Activated CD4-positive, alpha-beta T cell treated with anti-CD3 and anti-CD28 coated beads for 36 hours (primary cell): Measurements from ENCODE around the gene GAPT. TPM values are rescaled to one million over a fixed set of nuclear protein-coding genes. Genes with fewer than 3 reads are reported as not detected.

Experiments used
- ATAC-seq: fragments of 200-7000 bp; cut with Tn5 transposase; one replicate; pipeline ENCODE4 v1.10.0; 2021; ENCODE audit warnings: mild to moderate bottlenecking, moderate library complexity
- CTCF ChIA-PET: fragments of 350-600 bp; sonication (Branson Sonifier 250); formaldehyde crosslinking; loops from one replicate; lab custom pipeline; 2021; ENCODE audit warnings: antibody characterized with exemption; lab: Charles Lee
- POLR2A ChIA-PET: fragments of 350-600 bp; sonication (Branson Sonifier 250); formaldehyde crosslinking; loops from one replicate; lab custom pipeline; 2021; ENCODE audit warnings: antibody characterized with exemption, inconsistent platforms; lab: Charles Lee
- DNase-seq: peaks from one replicate; pipeline ENCODE4 v3.0.0-alpha.2; 2020
- H3K27ac Mint-ChIP-seq: one replicate; pipeline ENCODE4 v1.8.0; 2021; ENCODE audit warnings: mixed read lengths
- H3K27me3 Mint-ChIP-seq: one replicate; pipeline ENCODE4 v1.8.0; 2021; ENCODE audit warnings: mixed read lengths
- H3K36me3 Mint-ChIP-seq: one replicate; pipeline ENCODE4 v1.8.0; 2021; ENCODE audit warnings: low read depth, mixed read lengths
- H3K4me1 Mint-ChIP-seq: one replicate; pipeline ENCODE4 v1.8.0; 2021; ENCODE audit warnings: mixed read lengths
- H3K4me3 Mint-ChIP-seq: one replicate; pipeline ENCODE4 v1.8.0; 2021; ENCODE audit warnings: mild to moderate bottlenecking, moderate library complexity, mixed read lengths
- H3K9me3 Mint-ChIP-seq: one replicate; pipeline ENCODE4 v1.8.0; 2021; ENCODE audit warnings: low read depth, mixed read lengths
- intact Hi-C, 2 experiments: fragments of 100-400 bp; cut with DNase I in 1 of 2; cut with micrococcal nuclease in 1 of 2; formaldehyde crosslinking; loops; one replicate each; pipeline versions ENCODE4 v1.14.2 to v1.15.1; 2022 to 2024; cut with DNase I, micrococcal nuclease
- total RNA-seq, 2 experiments: library from RNA; stranded (reverse); gene quantifications; one replicate each; pipeline ENCODE4 v1.2.3, GENCODE V29; 2021

The GAPT gene
- total RNA-seq, 2 experiments from 2014 or later, result not detected

DNA sequence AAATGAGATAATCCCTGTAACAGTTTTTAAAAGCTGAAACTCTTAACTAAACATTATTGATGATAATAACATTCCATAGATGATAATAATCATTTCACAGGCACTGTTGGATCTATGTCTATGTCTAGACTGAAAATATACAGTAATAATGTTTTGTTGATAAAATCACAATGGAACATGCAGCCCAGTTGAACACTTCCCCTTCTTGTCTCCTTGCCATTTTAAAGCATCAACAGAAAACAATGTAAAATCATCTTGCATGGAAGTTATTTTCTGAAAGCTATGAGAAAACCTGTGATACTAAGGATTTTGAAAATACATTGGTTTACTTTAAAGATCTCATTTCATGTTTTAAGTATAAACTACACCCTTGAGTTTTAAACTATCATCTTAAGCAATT, 1.9 kb downstream of the GAPT start:
- H3K36me3 Mint-ChIP-seq, result no peaks in the 10 kb centered on the region

GRCh38 chr5:58496488-58496887, 5.3 kb downstream of the GAPT start:
- intact Hi-C loops, result loop anchor here in 1 of 2 experiments (5.0 kb wide), 1 partner anchor 356 kb away; no protein-coding TSS in a partner anchor
- peaks cover 3% of the 10 kb centered on the region for H3K4me1 Mint-ChIP-seq
- no peaks in the 10 kb centered on the region for H3K9me3 Mint-ChIP-seq
- H3K27me3 Mint-ChIP-seq, result peaks cover 2% of the 10 kb centered on the region
- ChIA-PET CTCF (interaction anchor here (0.6 to 2.6 kb wide), 3 partner anchors 9 to 118 kb away, joined by 3 to 7 read pairs (median 3); no protein-coding TSS in a partner anchor), POLR2A (no interaction called here)
- no peak overlapping the region for H3K4me3 Mint-ChIP-seq
- no peaks in the 10 kb centered on the region for H3K36me3 Mint-ChIP-seq
- DNase-seq (no peak), ATAC-seq (no peak)
- no peak overlapping the region for H3K27ac Mint-ChIP-seq

More for the DNA sequence above, 1.9 kb downstream of the GAPT start:
- POLR2A ChIA-PET, result no interaction called here
- CTCF ChIA-PET, result no interaction called here
- DNase-seq (no peak), ATAC-seq (no peak)
- Mint-ChIP-seq H3K4me1 (no peaks in the 10 kb centered on the region), H3K27me3 (peaks cover 7% of the 10 kb centered on the region), H3K27ac (no peak overlapping the region), H3K4me3 (no peak overlapping the region), H3K9me3 (no peaks in the 10 kb centered on the region)
- intact Hi-C loops, result no loop called here

DNA sequence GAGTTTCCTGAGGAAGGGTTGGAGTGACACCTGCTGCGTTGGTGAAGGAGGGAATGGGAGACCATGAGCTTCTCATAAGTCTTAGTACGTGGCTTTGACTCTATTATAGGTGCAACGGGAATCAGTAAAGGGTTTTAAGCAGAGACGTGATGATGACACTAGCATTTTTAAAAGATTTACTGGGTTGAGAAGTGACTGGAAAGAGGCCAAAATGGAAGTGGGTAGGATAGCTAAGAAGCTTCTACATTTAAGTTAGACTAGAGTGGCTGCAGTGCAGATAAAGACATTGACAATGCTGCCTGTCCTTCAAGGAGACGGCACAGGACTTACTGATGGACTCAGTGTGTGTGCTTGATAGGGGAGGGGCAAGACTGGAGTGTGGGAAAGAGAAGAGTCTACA, 6.2 kb downstream of the GAPT start:
- ATAC-seq (no peak), DNase-seq (no peak)
- no peak overlapping the region for H3K27ac Mint-ChIP-seq
- H3K4me1 Mint-ChIP-seq, result peaks cover 3% of the 10 kb centered on the region
- ChIA-PET POLR2A (no interaction called here), CTCF (interaction anchor here (0.6 to 2.6 kb wide), 4 partner anchors 10 to 1156 kb away, joined by 3 to 9 read pairs (median 5); no protein-coding TSS in a partner anchor)
- no peaks in the 10 kb centered on the region for H3K9me3 Mint-ChIP-seq
- H3K27me3 Mint-ChIP-seq, result peaks cover 2% of the 10 kb centered on the region
- intact Hi-C loops, result loop anchor here in 1 of 2 experiments (5.0 kb wide), 1 partner anchor 355 kb away; no protein-coding TSS in a partner anchor
- no peak overlapping the region for H3K4me3 Mint-ChIP-seq
- no peaks in the 10 kb centered on the region for H3K36me3 Mint-ChIP-seq

- POLR2A ChIA-PET, result no interaction called here
- CTCF ChIA-PET, result interaction anchor here (0.6 to 2.6 kb wide), 4 partner anchors 11 to 1155 kb away, joined by 3 to 9 read pairs (median 5); no protein-coding TSS in a partner anchor
- intact Hi-C loops, result loop anchor here (1.0 to 5.0 kb wide), 2 partner anchors 352 to 354 kb away; no protein-coding TSS in a partner anchor
- peaks cover 3% of the 10 kb centered on the region for H3K4me1 Mint-ChIP-seq
- ATAC-seq, result no peak
- DNase-seq, result no peak
- no peak overlapping the region for H3K27ac Mint-ChIP-seq
- H3K27me3 Mint-ChIP-seq, result peaks cover 6% of the 10 kb centered on the region
- no peak overlapping the region for H3K4me3 Mint-ChIP-seq
- no peaks in the 10 kb centered on the region for H3K36me3 Mint-ChIP-seq
- H3K9me3 Mint-ChIP-seq, result no peaks in the 10 kb centered on the region
Measured at GRCh38 chr5:58497921-58498320, 6.7 kb downstream of the GAPT start.

- intact Hi-C loops, result loop anchor here (1.0 to 5.0 kb wide), 2 partner anchors 352 to 354 kb away; no protein-coding TSS in a partner anchor
- H3K4me3 Mint-ChIP-seq, result no peak overlapping the region
- H3K36me3 Mint-ChIP-seq, result no peaks in the 10 kb centered on the region
- H3K27ac Mint-ChIP-seq, result no peak overlapping the region
- H3K27me3 Mint-ChIP-seq, result peaks cover 6% of the 10 kb centered on the region
- DNase-seq, result no peak
- H3K4me1 Mint-ChIP-seq, result peaks cover 3% of the 10 kb centered on the region
- ChIA-PET POLR2A (no interaction called here), CTCF (interaction anchor here (2.6 kb wide), 1 partner anchor 351 kb away, joined by 9 read pairs; no protein-coding TSS in a partner anchor)
- no peaks in the 10 kb centered on the region for H3K9me3 Mint-ChIP-seq
- ATAC-seq, result no peak
Measured at GRCh38 chr5:58498340-58498942, 7.2 kb downstream of the GAPT start.

- POLR2A ChIA-PET, result no interaction called here
- Mint-ChIP-seq H3K27ac (no peak overlapping the region), H3K27me3 (peaks cover 6% of the 10 kb centered on the region), H3K36me3 (no peaks in the 10 kb centered on the region), H3K9me3 (no peaks in the 10 kb centered on the region), H3K4me1 (peaks cover 3% of the 10 kb centered on the region), H3K4me3 (no peak overlapping the region)
- ATAC-seq (no peak), DNase-seq (no peak)
- CTCF ChIA-PET, result interaction anchor here (2.6 kb wide), 1 partner anchor 350 kb away, joined by 9 read pairs; no protein-coding TSS in a partner anchor
- intact Hi-C loops, result loop anchor here in 1 of 2 experiments (5.0 kb wide), 1 partner anchor 353 kb away; no protein-coding TSS in a partner anchor
Measured at GRCh38 chr5:58499231-58499630, 8.0 kb downstream of the GAPT start.

DNA sequence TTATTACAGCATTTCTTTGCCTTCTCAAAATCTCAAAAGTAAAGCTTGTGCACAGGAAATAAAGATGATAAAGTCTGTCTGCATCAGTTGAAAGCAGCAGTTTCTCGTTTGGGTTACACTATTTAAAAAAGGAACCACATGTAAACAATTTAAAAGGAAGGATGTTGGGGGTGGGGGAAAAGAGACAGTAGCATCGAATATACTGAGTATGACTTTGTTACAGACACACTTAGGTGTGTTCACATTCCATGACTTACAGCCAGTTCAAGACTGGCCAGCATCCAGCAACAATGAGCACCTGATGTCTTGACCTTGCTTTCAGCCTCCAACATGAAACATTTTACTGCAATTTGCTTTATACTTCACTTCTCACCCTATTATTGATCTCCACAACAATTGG, 8.7 kb downstream of the GAPT start:
- no peaks in the 10 kb centered on the region for H3K36me3 Mint-ChIP-seq
- no peak for DNase-seq
- H3K27ac Mint-ChIP-seq, result no peak overlapping the region
- H3K4me3 Mint-ChIP-seq, result no peak overlapping the region
- ATAC-seq, result no peak
- intact Hi-C loops, result loop anchor here in 1 of 2 experiments (5.0 kb wide), 1 partner anchor 352 kb away; no protein-coding TSS in a partner anchor
- ChIA-PET CTCF (no interaction called here), POLR2A (no interaction called here)
- H3K4me1 Mint-ChIP-seq, result peaks cover 3% of the 10 kb centered on the region
- H3K27me3 Mint-ChIP-seq, result peaks cover 6% of the 10 kb centered on the region
- H3K9me3 Mint-ChIP-seq, result no peaks in the 10 kb centered on the region

DNA sequence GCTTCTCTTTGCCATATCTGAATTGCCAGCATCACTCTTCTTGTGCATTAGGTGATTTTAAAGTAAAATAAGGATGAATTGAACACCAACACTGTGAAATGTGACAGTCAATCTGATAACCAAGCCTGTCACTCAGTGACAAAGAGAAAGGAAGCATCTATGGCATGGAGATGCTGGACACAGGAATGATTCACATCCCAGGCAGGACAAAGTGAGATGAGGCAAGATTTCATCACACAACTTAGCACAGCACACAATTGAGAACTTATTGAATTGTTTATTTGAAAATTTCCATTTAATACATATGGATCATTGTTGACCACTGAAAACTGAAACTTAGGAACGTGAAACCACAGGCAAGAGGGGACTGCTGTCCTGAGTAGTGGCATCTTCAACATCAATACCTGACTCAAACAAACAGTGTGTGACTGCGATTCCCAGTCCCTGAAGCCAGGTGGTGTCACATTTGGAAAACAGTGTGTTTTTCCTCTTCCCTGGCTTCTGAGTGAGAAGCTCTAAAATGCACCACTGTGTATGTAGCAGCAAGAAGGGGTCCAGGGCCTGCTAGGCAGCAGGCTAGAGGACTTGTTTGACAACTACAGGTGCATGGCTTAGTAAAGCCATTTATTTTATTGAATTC, 10.7 kb downstream of the GAPT start:
- Mint-ChIP-seq H3K27me3 (peaks cover 5% of the 10 kb centered on the region), H3K36me3 (no peaks in the 10 kb centered on the region), H3K9me3 (no peaks in the 10 kb centered on the region), H3K4me1 (peaks cover 3% of the 10 kb centered on the region), H3K4me3 (no peak overlapping the region), H3K27ac (no peak overlapping the region)
- ATAC-seq (no peak), DNase-seq (no peak)
- ChIA-PET POLR2A (no interaction called here), CTCF (no interaction called here)
- intact Hi-C loops, result no loop called here

- intact Hi-C loops, result no loop called here
- no peak for ATAC-seq
- ChIA-PET POLR2A (no interaction called here), CTCF (interaction anchor here (0.8 to 1.0 kb wide), 2 partner anchors 26 to 381 kb away, joined by 3 to 4 read pairs; no protein-coding TSS in a partner anchor)
- Mint-ChIP-seq H3K36me3 (no peaks in the 10 kb centered on the region), H3K4me3 (no peak overlapping the region), H3K4me1 (peaks cover 3% of the 10 kb centered on the region), H3K27me3 (peaks cover 6% of the 10 kb centered on the region), H3K9me3 (no peaks in the 10 kb centered on the region), H3K27ac (no peak overlapping the region)
- DNase-seq, result no peak
Measured at GRCh38 chr5:58503390-58504046, 12.3 kb downstream of the GAPT start.

- CTCF ChIA-PET, result no interaction called here
- no peak for DNase-seq
- H3K4me1 Mint-ChIP-seq, result peaks cover 1% of the 10 kb centered on the region
- no peak for ATAC-seq
- H3K27ac Mint-ChIP-seq, result no peak overlapping the region
- H3K36me3 Mint-ChIP-seq, result no peaks in the 10 kb centered on the region
- no peak overlapping the region for H3K4me3 Mint-ChIP-seq
- POLR2A ChIA-PET, result no interaction called here
- peaks cover 6% of the 10 kb centered on the region for H3K27me3 Mint-ChIP-seq
- no peaks in the 10 kb centered on the region for H3K9me3 Mint-ChIP-seq
- intact Hi-C loops, result no loop called here
Measured at GRCh38 chr5:58504766-58505165, 13.5 kb downstream of the GAPT start.

DNA sequence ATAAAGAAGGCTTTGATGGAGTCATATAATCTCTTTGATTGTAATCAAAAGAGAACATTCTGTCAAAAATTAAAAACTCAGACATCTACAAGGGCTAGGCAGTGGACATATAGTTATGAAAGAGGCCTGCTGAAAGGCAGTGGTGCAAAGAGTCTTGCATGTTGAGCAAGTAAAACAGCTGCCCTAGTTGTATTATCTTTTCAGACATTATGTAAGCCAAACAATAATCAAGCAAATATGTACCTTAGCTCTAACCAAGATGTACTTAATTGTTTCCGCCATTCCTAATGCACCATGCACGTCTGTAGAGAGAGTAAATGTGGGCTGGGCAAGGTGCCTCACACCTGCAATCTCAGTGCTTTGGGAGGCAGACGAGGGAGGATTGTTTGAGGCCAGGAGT, 14.3 kb downstream of the GAPT start:
- ChIA-PET CTCF (interaction anchor here (0.7 to 1.3 kb wide), 2 partner anchors 9 to 710 kb away, joined by 3 to 4 read pairs; no protein-coding TSS in a partner anchor), POLR2A (no interaction called here)
- Mint-ChIP-seq H3K27me3 (peaks cover 6% of the 10 kb centered on the region), H3K4me3 (no peak overlapping the region), H3K4me1 (no peaks in the 10 kb centered on the region), H3K9me3 (no peaks in the 10 kb centered on the region), H3K36me3 (no peaks in the 10 kb centered on the region), H3K27ac (no peak overlapping the region)
- intact Hi-C loops, result no loop called here
- ATAC-seq, result no peak
- DNase-seq, result no peak
